ENCODE data around the gene SAPCD1.
"Not testable (repeated sequence)": the region's sequence is repeated elsewhere in the genome, so short reads cannot be mapped to it uniquely, and the experiment has no call there.

The SAPCD1 gene

DNA sequence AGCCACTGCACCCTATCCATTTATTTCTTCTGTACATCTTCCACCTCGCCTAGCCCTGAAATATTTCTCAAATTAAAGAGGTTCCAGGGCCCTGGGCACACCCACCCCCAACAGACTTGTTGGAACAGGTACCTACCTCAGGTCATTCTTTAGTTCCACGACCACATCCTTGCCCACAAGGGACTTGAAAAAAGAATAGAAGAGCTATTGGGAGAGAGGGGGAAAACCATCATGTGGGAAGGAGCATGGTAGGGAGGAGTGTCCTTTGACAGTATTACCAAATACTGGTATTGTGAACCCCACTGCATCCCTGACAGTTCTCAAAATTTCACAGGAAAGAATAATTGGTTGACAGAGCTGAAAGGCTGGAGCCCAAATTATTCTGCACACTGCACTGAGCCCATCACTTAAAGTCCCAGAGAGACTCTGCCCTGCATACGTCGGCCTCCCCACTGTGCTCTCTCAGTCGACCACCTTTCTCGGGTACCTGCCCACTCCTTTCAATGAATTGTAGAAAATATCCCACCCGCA, 43.5 kb downstream of the SAPCD1 start:
- DNase-seq, result no peak

DNA sequence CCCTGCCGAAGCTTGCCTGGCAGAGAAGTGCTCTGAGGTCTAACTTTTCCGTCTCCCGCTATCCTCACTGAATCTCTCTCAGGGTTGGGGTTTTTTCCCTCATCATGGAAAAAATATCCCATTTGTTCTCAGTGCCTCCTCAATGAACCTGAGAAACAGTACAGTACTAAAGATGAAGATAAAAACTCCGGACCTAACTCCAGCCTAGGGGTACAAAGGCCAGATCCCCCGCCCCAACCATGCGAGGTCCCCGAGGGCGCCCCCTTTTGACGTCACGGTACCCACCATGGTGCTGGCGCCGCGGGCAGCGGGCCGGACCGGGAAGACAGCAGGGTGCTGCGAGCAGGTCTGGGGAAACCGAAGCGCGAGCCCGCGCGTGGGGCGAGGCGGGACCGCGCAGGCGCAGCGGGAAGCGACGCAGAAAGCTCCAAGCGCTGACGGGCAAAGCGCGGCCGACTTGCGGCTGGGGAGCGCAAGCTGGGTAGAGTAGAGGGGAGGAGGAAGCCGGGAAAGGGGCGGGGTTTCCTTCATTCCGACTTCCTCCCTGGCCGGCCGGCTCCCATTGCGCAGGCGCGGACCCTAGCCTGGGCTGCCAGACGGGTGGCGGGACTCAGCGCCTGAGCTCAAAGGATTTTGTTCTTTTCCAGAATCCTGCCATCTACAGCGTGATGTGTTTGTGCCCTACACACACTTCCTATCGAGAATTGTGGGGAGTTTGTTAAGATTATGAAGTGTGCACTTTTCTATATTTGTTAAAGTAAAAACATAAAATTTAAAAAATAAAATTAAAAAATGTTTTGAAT, 44.2 kb downstream of the SAPCD1 start, which contains the start of gene LSM2:
LSM2 (minus strand) TSS at position 497 of the 803 bp plus-strand sequence; CDS start at position 288, 209 bp downstream.
- DNase-seq, result peak; percentile 98

DNA sequence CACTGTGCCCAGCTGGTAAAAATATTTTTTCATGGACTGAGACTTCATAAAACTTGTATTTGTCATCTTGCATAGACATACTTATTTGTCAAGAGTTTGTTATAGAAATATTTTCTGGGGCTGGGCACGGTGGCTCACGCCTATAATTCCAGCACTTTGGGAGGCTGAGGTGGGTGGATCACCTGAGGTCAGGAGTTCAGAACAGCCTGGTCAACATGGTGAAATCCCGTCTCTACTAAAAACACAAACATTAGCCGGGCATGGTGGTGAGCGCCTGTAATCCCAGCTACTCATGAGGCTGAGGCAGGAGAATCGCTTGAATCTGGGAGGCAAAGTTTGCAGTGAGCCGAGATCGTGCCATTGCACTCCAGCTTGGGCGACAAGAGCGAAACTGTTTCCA, 46.1 kb downstream of the SAPCD1 start:
- not testable (repeated sequence) for DNase-seq

DNA sequence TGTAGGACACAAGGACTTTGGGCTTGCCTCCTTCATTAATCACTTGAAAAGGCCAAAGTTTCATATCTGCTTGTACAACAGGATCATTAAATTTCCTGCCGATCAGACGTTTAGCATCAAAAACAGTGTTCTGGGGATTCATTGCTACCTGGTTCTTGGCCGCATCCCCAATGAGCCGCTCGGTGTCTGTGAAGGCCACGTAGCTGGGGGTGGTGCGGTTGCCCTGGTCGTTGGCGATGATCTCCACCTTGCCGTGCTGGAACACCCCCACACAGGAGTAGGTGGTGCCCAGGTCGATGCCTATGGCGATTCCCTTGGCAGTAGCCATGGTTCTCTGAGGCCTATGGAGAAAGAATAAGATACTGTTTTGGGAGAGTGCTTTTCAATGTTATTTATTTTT, 49.2 kb downstream of the SAPCD1 start:
- DNase-seq, result no peak

DNA sequence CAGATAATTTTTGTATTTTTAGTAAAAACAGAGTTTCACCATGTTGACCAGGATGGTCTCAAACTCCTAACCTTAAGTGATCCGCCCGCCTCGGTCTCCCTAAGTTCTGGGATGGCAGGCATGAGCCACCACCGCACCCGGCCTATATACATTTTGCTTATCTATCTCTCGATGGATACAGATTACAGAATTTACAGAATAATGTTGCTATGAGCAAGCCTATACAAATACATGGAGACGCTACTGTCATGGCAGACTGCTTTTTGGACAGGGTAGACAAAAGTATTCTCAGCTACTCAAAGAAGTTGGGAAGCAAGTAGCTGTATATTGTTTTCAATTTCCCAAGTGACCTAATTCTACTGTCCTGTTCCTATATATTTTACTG, 51.0 kb downstream of the SAPCD1 start:
- no peak for DNase-seq

Measured in stimulated activated CD4-positive, alpha-beta T cell treated with anti-CD3 and anti-CD28 coated beads, Interleukin-15, amount 100 ng/mL, for 24 hours (primary cell).